Breast epithelium (tissue), 3 donors: ENCODE data around the gene ATP6V1A.
"Not testable (repeated sequence)": the region's sequence is repeated elsewhere in the genome, so short reads cannot be mapped to it uniquely, and the experiment has no call there.

Experiments
- CTCF ChIP-seq, 3 donors: fragments of 450-650 bp; IDR thresholded peaks; one replicate each; pipeline ENCODE4 v1.5.1; 2016 to 2017; ENCODE audit warnings: antibody characterized with exemption in 3 of 3, mild to moderate bottlenecking in 3 of 3, moderate library complexity in 3 of 3
- POLR2A ChIP-seq: fragments of 450-650 bp; IDR thresholded peaks from one replicate; pipeline ENCODE4 v1.6.1; 2016; ENCODE audit warnings: antibody characterized with exemption, mild to moderate bottlenecking, moderate library complexity
- POLR2AphosphoS5 ChIP-seq, 3 donors: sonication (generic); formaldehyde crosslinking; IDR thresholded peaks; one replicate each; pipeline ENCODE4 v1.6.1; 2017; ENCODE audit warnings: antibody characterized with exemption in 3 of 3

- not testable (repeated sequence) for TF ChIP-seq CTCF (IDR thresholded peaks at IDR 0.05); POLR2A; POLR2AphosphoS5 (IDR thresholded peaks at IDR 0.05)
These were observed 103.0 kb downstream of the ATP6V1A start for GRCh38 chr3:113849841-113850240.
